GM18499 (cell line): ENCODE data around the gene TMEM145.
"Not testable (repeated sequence)": the region's sequence is repeated elsewhere in the genome, so short reads cannot be mapped to it uniquely, and the experiment has no call there.

ENCODE experiments used
- ATAC-seq: cut with Tn5 transposase; IDR thresholded peaks from one replicate; pipeline ENCODE4 v1.9.1; 2021; ENCODE audit warnings: moderate number of reproducible peaks; ENCODE audit not compliant: insufficient read depth, unreplicated experiment

Gene TMEM145

GRCh38 chr19:42311657-42312056 is 1.5 kb upstream of the TMEM145 start:
- ATAC-seq = no peak

GRCh38 chr19:42312370-42312769 is 739 bp upstream of the TMEM145 start:
- no peak for ATAC-seq

GRCh38 chr19:42313840-42314755 is 989 bp downstream of the TMEM145 start:
- ATAC-seq = no peak

- no peak for ATAC-seq
Measured at GRCh38 chr19:42315024-42315423, 1.9 kb downstream of the TMEM145 start.

GRCh38 chr19:42316223-42317211 is 3.4 kb downstream of the TMEM145 start:
- no peak for ATAC-seq

- ATAC-seq = no peak
Measured at GRCh38 chr19:42317535-42317934, 4.4 kb downstream of the TMEM145 start.

- no peak for ATAC-seq
Measured at GRCh38 chr19:42322305-42322704, 9.2 kb downstream of the TMEM145 start.

GRCh38 chr19:42323473-42323851 is 10.4 kb downstream of the TMEM145 start:
- ATAC-seq = no peak

- ATAC-seq = no peak
Measured at GRCh38 chr19:42323852-42324654, 10.9 kb downstream of the TMEM145 start.

- ATAC-seq = no peak
Measured at GRCh38 chr19:42324655-42325307, 11.7 kb downstream of the TMEM145 start.

- ATAC-seq = peak; percentile 92
Measured at GRCh38 chr19:42325308-42325895, 12.3 kb downstream of the TMEM145 start, which contains the start of gene MEGF8. Gene MEGF8, plus strand, starts transcription at chr19:42325635. Its CDS starts 609 bp downstream, at chr19:42326244.

GRCh38 chr19:42325896-42326771 is 13.0 kb downstream of the TMEM145 start:
- no peak for ATAC-seq

- no peak for ATAC-seq
Measured at GRCh38 chr19:42326969-42327368, 13.9 kb downstream of the TMEM145 start.

- no peak for ATAC-seq
Measured at GRCh38 chr19:42327381-42327780, 14.3 kb downstream of the TMEM145 start.

- ATAC-seq = no peak
Measured at GRCh38 chr19:42328106-42328505, 15.0 kb downstream of the TMEM145 start.

GRCh38 chr19:42328854-42329253 is 15.7 kb downstream of the TMEM145 start:
- ATAC-seq = no peak

- no peak for ATAC-seq
Measured at GRCh38 chr19:42330241-42330711, 17.2 kb downstream of the TMEM145 start.

GRCh38 chr19:42331333-42331732 is 18.2 kb downstream of the TMEM145 start:
- not testable (repeated sequence) for ATAC-seq
